ENCODE data around the gene ATP5F1A. TPM values are rescaled to one million over a fixed set of nuclear protein-coding genes. Genes with fewer than 3 reads are reported as not detected.
"Not testable (repeated sequence)": the region's sequence is repeated elsewhere in the genome, so short reads cannot be mapped to it uniquely, and the experiment has no call there.

Gene ATP5F1A
- total RNA-seq, 2 experiments from 2014 or later, result 218 to 284 TPM

GRCh38 chr18:46051731-46052461, 46.2 kb downstream of the ATP5F1A start:
- intact Hi-C loops (cut with micrococcal nuclease; ENCODE audit: unreplicated experiment), result no loop called here
- CTCF ChIA-PET (ENCODE audit: unreplicated experiment), result no interaction called here

GRCh38 chr18:46050268-46050667, 47.8 kb downstream of the ATP5F1A start:
- BruUV-seq (replicated peaks), result no TSS peak
- intact Hi-C loops (cut with micrococcal nuclease; ENCODE audit: unreplicated experiment), result no loop called here
- Histone ChIP-seq H3K4me2 (ENCODE audit: low read length) (no peak overlapping the region), H3K9me2 (ENCODE audit: insufficient read depth, low read length) (no peaks in the 10 kb centered on the region), H3K4me1 (ENCODE audit: insufficient read depth, low read length, poor library complexity, severe bottlenecking) (no peaks in the 10 kb centered on the region), H3K79me2 (ENCODE audit: insufficient read depth, low read depth, low read length) (no peaks in the 10 kb centered on the region), H3K36me3 (ENCODE audit: insufficient read depth, low read length) (no peaks in the 10 kb centered on the region), H2AFZ (ENCODE audit: low read length) (no peak overlapping the region), H3K9me3 (ENCODE audit: low read length) (no peaks in the 10 kb centered on the region), H4K20me1 (ENCODE audit: insufficient read depth, low read length) (no peaks in the 10 kb centered on the region), H3K4me3 (ENCODE audit: low read depth, low read length, poor library complexity, severe bottlenecking) (no peak overlapping the region), H3K27ac (ENCODE audit: low read depth, low read length, poor library complexity, severe bottlenecking) (no peak overlapping the region)
- DNase-seq (ENCODE audit: low spot score), result no peak
- CTCF ChIA-PET (ENCODE audit: unreplicated experiment), result no interaction called here
- POLR2A ChIA-PET, result no interaction called here
- TF ChIP-seq CTCF (conservative IDR thresholded peaks at IDR 0.05; ENCODE audit: low read length), result no peak
- no peak for TF ChIP-seq EZH2phosphoT487 (IDR thresholded peaks at IDR 0.05; ENCODE audit: borderline replicate concordance, low read depth, low read length)

More at GRCh38 chr18:46051731-46052461, 46.2 kb downstream of the ATP5F1A start:
- H3K9me2 ChIP-seq (ENCODE audit: insufficient read depth, low read length), result no peaks in the 10 kb centered on the region
- H2AFZ ChIP-seq (ENCODE audit: low read length), result no peak overlapping the region
- no peaks in the 10 kb centered on the region for H3K36me3 ChIP-seq (ENCODE audit: insufficient read depth, low read length)
- no peak for TF ChIP-seq CTCF (conservative IDR thresholded peaks at IDR 0.05; ENCODE audit: low read length)
- TF ChIP-seq EZH2phosphoT487 (IDR thresholded peaks at IDR 0.05; ENCODE audit: borderline replicate concordance, low read depth, low read length), result no peak
- H3K4me1 ChIP-seq (ENCODE audit: insufficient read depth, low read length, poor library complexity, severe bottlenecking), result no peaks in the 10 kb centered on the region
- BruUV-seq (replicated peaks), result no TSS peak
- POLR2A ChIA-PET, result interaction anchor here (0.6 kb wide), 1 partner anchor 664 kb away, joined by 3 read pairs; no protein-coding TSS in a partner anchor
- DNase-seq (ENCODE audit: low spot score), result no peak
- no peak overlapping the region for H3K27ac ChIP-seq (ENCODE audit: low read depth, low read length, poor library complexity, severe bottlenecking)
- no peak overlapping the region for H3K4me3 ChIP-seq (ENCODE audit: low read depth, low read length, poor library complexity, severe bottlenecking)
- H4K20me1 ChIP-seq (ENCODE audit: insufficient read depth, low read length), result no peaks in the 10 kb centered on the region
- no peak overlapping the region for H3K4me2 ChIP-seq (ENCODE audit: low read length)
- no peaks in the 10 kb centered on the region for H3K79me2 ChIP-seq (ENCODE audit: insufficient read depth, low read depth, low read length)
- H3K9me3 ChIP-seq (ENCODE audit: low read length), result no peaks in the 10 kb centered on the region

GRCh38 chr18:46048641-46049040, 49.5 kb downstream of the ATP5F1A start:
- H4K20me1 ChIP-seq (ENCODE audit: insufficient read depth, low read length), result no peaks in the 10 kb centered on the region
- H3K79me2 ChIP-seq (ENCODE audit: insufficient read depth, low read depth, low read length), result no peaks in the 10 kb centered on the region
- no peaks in the 10 kb centered on the region for H3K36me3 ChIP-seq (ENCODE audit: insufficient read depth, low read length)
- ChIA-PET CTCF (ENCODE audit: unreplicated experiment) (no interaction called here), POLR2A (no interaction called here)
- H3K9me2 ChIP-seq (ENCODE audit: insufficient read depth, low read length), result no peaks in the 10 kb centered on the region
- no TSS peak for BruUV-seq (replicated peaks)
- H3K4me2 ChIP-seq (ENCODE audit: low read length), result no peak overlapping the region
- H2AFZ ChIP-seq (ENCODE audit: low read length), result no peak overlapping the region
- H3K4me1 ChIP-seq (ENCODE audit: insufficient read depth, low read length, poor library complexity, severe bottlenecking), result no peaks in the 10 kb centered on the region
- no peak overlapping the region for H3K27ac ChIP-seq (ENCODE audit: low read depth, low read length, poor library complexity, severe bottlenecking)
- DNase-seq (ENCODE audit: low spot score), result no peak
- TF ChIP-seq EZH2phosphoT487 (IDR thresholded peaks at IDR 0.05; ENCODE audit: borderline replicate concordance, low read depth, low read length) (no peak), CTCF (conservative IDR thresholded peaks at IDR 0.05; ENCODE audit: low read length) (no peak)
- intact Hi-C loops (cut with micrococcal nuclease; ENCODE audit: unreplicated experiment), result no loop called here
- H3K9me3 ChIP-seq (ENCODE audit: low read length), result no peaks in the 10 kb centered on the region
- no peak overlapping the region for H3K4me3 ChIP-seq (ENCODE audit: low read depth, low read length, poor library complexity, severe bottlenecking)

- BruUV-seq (replicated peaks); H3K9me3 ChIP-seq (ENCODE audit: low read length); H4K20me1 ChIP-seq (ENCODE audit: insufficient read depth, low read length); H3K27ac ChIP-seq (ENCODE audit: low read depth, low read length, poor library complexity, severe bottlenecking); H3K79me2 ChIP-seq (ENCODE audit: insufficient read depth, low read depth, low read length); H3K4me1 ChIP-seq (ENCODE audit: insufficient read depth, low read length, poor library complexity, severe bottlenecking); POLR2A ChIA-PET; CTCF ChIA-PET (ENCODE audit: unreplicated experiment); H3K9me2 ChIP-seq (ENCODE audit: insufficient read depth, low read length); H3K4me3 ChIP-seq (ENCODE audit: low read depth, low read length, poor library complexity, severe bottlenecking); DNase-seq (ENCODE audit: low spot score); H3K36me3 ChIP-seq (ENCODE audit: insufficient read depth, low read length); H2AFZ ChIP-seq (ENCODE audit: low read length); intact Hi-C loops (cut with micrococcal nuclease; ENCODE audit: unreplicated experiment); H3K4me2 ChIP-seq (ENCODE audit: low read length): not testable (repeated sequence)
These were observed 50.7 kb downstream of the ATP5F1A start for GRCh38 chr18:46047369-46047768.

Measured in OCI-LY7 (cell line).